GM12865 (cell line): ENCODE measurements around the gene SMARCAL1.
A peak's percentile ranks its signal among the peaks of the same experiment; 100 is the strongest.
"Not testable (repeated sequence)": the region's sequence is repeated elsewhere in the genome, so short reads cannot be mapped to it uniquely, and the experiment has no call there.

Source experiments
- DNase-seq: peaks from one replicate; pipeline ENCODE4 v3.0.0; 2010; ENCODE audit warnings: low read depth
- H3K4me3 ChIP-seq: 2 replicates; pipeline ENCODE4 v1.5.1; 2011; ENCODE audit warnings: mild to moderate bottlenecking, low read depth, low read length, control low read depth
- CTCF ChIP-seq: IDR thresholded peaks from 2 replicates; pipeline ENCODE4 v1.5.1; 2011; ENCODE audit warnings: low read length, control low read depth, low read depth, inconsistent platforms; ENCODE audit not compliant: insufficient read depth; ENCODE audit errors: missing control alignments

SMARCAL1 gene

GRCh38 chr2:216516730-216517350, 104.6 kb downstream of the SMARCAL1 start:
- DNase-seq = peak; percentile 36
- TF ChIP-seq CTCF = peak; percentile 50
- no peak overlapping the region for H3K4me3 ChIP-seq

GRCh38 chr2:216517447-216518225, 105.4 kb downstream of the SMARCAL1 start:
- no peak overlapping the region for H3K4me3 ChIP-seq
- TF ChIP-seq CTCF = no peak
- DNase-seq = no peak

GRCh38 chr2:216518566-216519119, 106.4 kb downstream of the SMARCAL1 start:
- not testable (repeated sequence) for DNase-seq, H3K4me3 ChIP-seq

- H3K4me3 ChIP-seq = no peak overlapping the region
- peak; percentile 79 for DNase-seq
- TF ChIP-seq CTCF = peak; percentile 68
These were observed 107.0 kb downstream of the SMARCAL1 start for GRCh38 chr2:216519154-216519762.

GRCh38 chr2:216520112-216520511, 107.8 kb downstream of the SMARCAL1 start:
- DNase-seq = no peak
- no peak for TF ChIP-seq CTCF
- H3K4me3 ChIP-seq = no peak overlapping the region

- no peak overlapping the region for H3K4me3 ChIP-seq
- no peak for TF ChIP-seq CTCF
- no peak for DNase-seq
These were observed 110.7 kb downstream of the SMARCAL1 start for GRCh38 chr2:216522892-216523502.

GRCh38 chr2:216525972-216526371, 113.7 kb downstream of the SMARCAL1 start:
- no peak for DNase-seq
- no peak overlapping the region for H3K4me3 ChIP-seq
- no peak for TF ChIP-seq CTCF
